Endothelial cell of umbilical vein (primary cell): ENCODE data around the gene CCT3. TPM values are rescaled to one million over a fixed set of nuclear protein-coding genes. Genes with fewer than 3 reads are reported as not detected.

Source experiments
- BruUV-seq: library from RNA; stranded (reverse); fragments of 400-500 nt; replicated peaks from 2 replicates; lab custom pipeline; 2021; lab: Mats Ljungman, UMichigan
- CTCF ChIA-PET: fragments of 300-600, 350-600 bp; sonication (Branson Sonifier 250); formaldehyde crosslinking; loops from one replicate; lab custom pipeline; 2021; ENCODE audit warnings: antibody characterized with exemption, inconsistent platforms; lab: Charles Lee
- POLR2A ChIA-PET: fragments of 300-600, 350-600 bp; sonication (Branson Sonifier 250); formaldehyde crosslinking; loops from one replicate; lab custom pipeline; 2021; ENCODE audit warnings: antibody characterized with exemption, inconsistent platforms; lab: Charles Lee
- DNase-seq: peaks from one replicate; pipeline ENCODE4 v3.0.0-alpha.2; 2011; ENCODE audit warnings: low read depth, low spot score
- FAIRE-seq: peaks from 2 replicates; lab custom pipeline; 2011; peaks lifted over from hg19 to GRCh38; lab: Jason Lieb, UNC
- H2AFZ ChIP-seq: 2 replicates; pipeline ENCODE4 v1.6.0; 2012; ENCODE audit warnings: low read depth, low read length, control low read depth, inconsistent platforms
- H3K27ac ChIP-seq: 2 replicates; pipeline ENCODE4 v1.5.1; 2011; ENCODE audit warnings: low read depth, mild to moderate bottlenecking, control low read depth, low read length, moderate library complexity; ENCODE audit not compliant: insufficient read depth
- H3K27me3 ChIP-seq, 2 experiments: 2 replicates each; pipeline versions ENCODE4 v1.6.0 to v1.6.1; 2011; ENCODE audit warnings: low read length in 2 of 2, mixed read lengths in 1 of 2; ENCODE audit not compliant: control insufficient read depth in 2 of 2, insufficient read depth in 2 of 2
- H3K36me3 ChIP-seq, 2 experiments: 2 replicates in 1 of 2; 3 replicates in 1 of 2; pipeline ENCODE4 v1.5.1; 2011; ENCODE audit warnings: low read length in 2 of 2, mild to moderate bottlenecking in 1 of 2, moderate library complexity in 1 of 2; ENCODE audit not compliant: control insufficient read depth in 2 of 2, insufficient read depth in 2 of 2; ENCODE audit errors: extremely low read depth in 1 of 2
- H3K4me1 ChIP-seq: 3 replicates; pipeline ENCODE4 v1.5.1; 2011; ENCODE audit warnings: mild to moderate bottlenecking, low read length; ENCODE audit not compliant: control insufficient read depth, insufficient read depth; ENCODE audit errors: extremely low read depth
- H3K4me2 ChIP-seq: 2 replicates; pipeline ENCODE4 v1.6.1; 2011; ENCODE audit warnings: low read length, control low read depth, mixed read lengths; ENCODE audit not compliant: insufficient read depth
- H3K4me3 ChIP-seq, 3 experiments: fragments of 200-600 bp in 1 of 3; sonication (generic), shearing (Covaris generic) in 1 of 3; replicated peaks in 1 of 3; 2 replicates each; pipeline ENCODE4 v1.5.1; 2011 to 2016; ENCODE audit warnings: control low read depth in 3 of 3, low read length in 3 of 3, mild to moderate bottlenecking in 2 of 3, inconsistent platforms in 1 of 3, low read depth in 1 of 3, moderate library complexity in 1 of 3; ENCODE audit not compliant: insufficient read depth in 1 of 3
- H3K79me2 ChIP-seq: 2 replicates; pipeline ENCODE4 v1.6.0; 2012; ENCODE audit warnings: low read length, inconsistent platforms; ENCODE audit not compliant: control insufficient read depth, insufficient read depth
- H3K9ac ChIP-seq: replicated peaks from 2 replicates; pipeline ENCODE3; 2011; ENCODE audit warnings: low read length, control low read depth; ENCODE audit not compliant: insufficient read depth; ENCODE audit errors: extremely low read depth
- H3K9me1 ChIP-seq: replicated peaks from 3 replicates; pipeline ENCODE4 v1.6.0; 2011; ENCODE audit warnings: mild to moderate bottlenecking, low read length; ENCODE audit not compliant: control insufficient read depth, insufficient read depth; ENCODE audit errors: extremely low read depth
- H3K9me3 ChIP-seq: replicated peaks from 2 replicates; pipeline ENCODE4 v1.5.1; 2012; ENCODE audit warnings: low read length, inconsistent platforms; ENCODE audit not compliant: control insufficient read depth, insufficient read depth
- H4K20me1 ChIP-seq: replicated peaks from 2 replicates; pipeline ENCODE3; 2011; ENCODE audit warnings: mild to moderate bottlenecking, low read length; ENCODE audit not compliant: control insufficient read depth, insufficient read depth; ENCODE audit errors: extremely low read depth
- FOS ChIP-seq: IDR thresholded peaks from 2 replicates; pipeline ENCODE4 v1.6.1; 2011; ENCODE audit warnings: mild to moderate bottlenecking, low read length, moderate library complexity, borderline replicate concordance; ENCODE audit not compliant: insufficient read depth
- GATA2 ChIP-seq: IDR thresholded peaks from 2 replicates; pipeline ENCODE4 v1.7.0; 2011; ENCODE audit warnings: low read depth, mild to moderate bottlenecking, moderate library complexity, mixed read lengths, low read length; ENCODE audit not compliant: insufficient read length, insufficient read depth
- JUN ChIP-seq: IDR thresholded peaks from 2 replicates; pipeline ENCODE4 v1.6.1; 2011; ENCODE audit warnings: borderline replicate concordance, low read depth; ENCODE audit not compliant: insufficient read length, insufficient read depth
- MAX ChIP-seq: IDR thresholded peaks from 2 replicates; pipeline ENCODE4 v1.6.1; 2011; ENCODE audit not compliant: insufficient read depth, insufficient read length
- MYC ChIP-seq: IDR thresholded peaks from one replicate; pipeline ENCODE4 v1.6.1; 2011; ENCODE audit warnings: mild to moderate bottlenecking, low read depth, low read length
- POLR2A ChIP-seq: IDR thresholded peaks from 2 replicates; pipeline ENCODE4 v1.6.1; 2012; ENCODE audit warnings: low read depth, mild to moderate bottlenecking, control low read depth, low read length
- POLR2AphosphoS5 ChIP-seq: IDR thresholded peaks from 2 replicates; pipeline ENCODE4 v1.6.1; 2012; ENCODE audit warnings: low read depth, mild to moderate bottlenecking, control low read depth, low read length, moderate library complexity; ENCODE audit not compliant: insufficient read depth
- dilution Hi-C: fragments of 300-500 bp; cut with MboI; formaldehyde crosslinking; loops from one replicate; pipeline ENCODE4 v1.15.0; 2019; ENCODE audit warnings: low sequenced_read_pairs; ENCODE audit not compliant: extremely low pct_ligation_motif_present
- intact Hi-C: fragments of 100-400 bp; cut with micrococcal nuclease; formaldehyde crosslinking; loops from one replicate; pipeline ENCODE4 v1.10.0; 2022
- polyA plus RNA-seq, 4 experiments: library from polyadenylated mRNA; depleted of rRNA in 3 of 4; stranded (reverse) in 3 of 4; unstranded in 1 of 4; fragments of >200 nt; gene quantifications; 2 replicates each; pipeline versions ENCODE4 v1.2.1 to v1.2.3, GENCODE V29; 2011 to 2012; ENCODE audit warnings: missing spikeins in 1 of 4
- total RNA-seq: library from RNA; stranded (reverse); gene quantifications from 2 replicates; pipeline ENCODE4 v1.2.3, GENCODE V29; 2021
- TF ChIP-seq, protein P1 (sequence below), 2 donors: IDR thresholded peaks; 1 replicate in 1 of 2; 2 replicates in 1 of 2; pipeline ENCODE4 v1.5.1; 2011; ENCODE audit warnings: low read length in 2 of 2, mild to moderate bottlenecking in 2 of 2, moderate library complexity in 2 of 2, control low read depth in 1 of 2, inconsistent platforms in 1 of 2, low read depth in 1 of 2; ENCODE audit not compliant: insufficient read depth in 1 of 2; ENCODE audit errors: extremely low read depth in 1 of 2

CCT3 gene
- total and polyA plus RNA-seq, 2 donors (not counting 3 experiments of a cell fraction or from before 2014, with no cell fraction given) = 276 to 367 TPM

GRCh38 chr1:156295391-156295947 is 42.6 kb downstream of the CCT3 start, which contains the start of gene GLMP:
GLMP (minus strand) TSS chr1:156295679; CDS start chr1:156295645, 34 bp downstream.
- Histone ChIP-seq H3K4me1 (peaks cover 10% of the 10 kb centered on the region), H3K9me3 (no peaks in the 10 kb centered on the region), H2AFZ (peak within 1 kb of the TSS; percentile 71), H3K9me1 (no peaks in the 10 kb centered on the region), H3K27ac (peak within 1 kb of the TSS; percentile 3), H3K27me3 (no peaks in the 10 kb centered on the region), H3K79me2 (peaks cover 6% of the 10 kb centered on the region), H3K4me2 (peak within 1 kb of the TSS; percentile 75), H3K36me3 (peaks cover 0 to 2% of the 10 kb centered on the region in 2 experiments), H3K9ac (peak within 1 kb of the TSS; percentile 57), H4K20me1 (no peaks in the 10 kb centered on the region), H3K4me3 (peak within 1 kb of the TSS; percentile 41 to 82 (median 66))
- BruUV-seq = no TSS peak
- DNase-seq (peak; percentile 66), FAIRE-seq (peak; percentile 98)
- intact Hi-C loops (no loop called here), dilution Hi-C loops (no loop called here)
- TF ChIP-seq MAX (peak; percentile 65), JUN (no peak), FOS (no peak), POLR2A (peak; percentile 79), MYC (no peak), GATA2 (no peak), POLR2AphosphoS5 (peak; percentile 69)
- TF ChIP-seq, protein P1, sequence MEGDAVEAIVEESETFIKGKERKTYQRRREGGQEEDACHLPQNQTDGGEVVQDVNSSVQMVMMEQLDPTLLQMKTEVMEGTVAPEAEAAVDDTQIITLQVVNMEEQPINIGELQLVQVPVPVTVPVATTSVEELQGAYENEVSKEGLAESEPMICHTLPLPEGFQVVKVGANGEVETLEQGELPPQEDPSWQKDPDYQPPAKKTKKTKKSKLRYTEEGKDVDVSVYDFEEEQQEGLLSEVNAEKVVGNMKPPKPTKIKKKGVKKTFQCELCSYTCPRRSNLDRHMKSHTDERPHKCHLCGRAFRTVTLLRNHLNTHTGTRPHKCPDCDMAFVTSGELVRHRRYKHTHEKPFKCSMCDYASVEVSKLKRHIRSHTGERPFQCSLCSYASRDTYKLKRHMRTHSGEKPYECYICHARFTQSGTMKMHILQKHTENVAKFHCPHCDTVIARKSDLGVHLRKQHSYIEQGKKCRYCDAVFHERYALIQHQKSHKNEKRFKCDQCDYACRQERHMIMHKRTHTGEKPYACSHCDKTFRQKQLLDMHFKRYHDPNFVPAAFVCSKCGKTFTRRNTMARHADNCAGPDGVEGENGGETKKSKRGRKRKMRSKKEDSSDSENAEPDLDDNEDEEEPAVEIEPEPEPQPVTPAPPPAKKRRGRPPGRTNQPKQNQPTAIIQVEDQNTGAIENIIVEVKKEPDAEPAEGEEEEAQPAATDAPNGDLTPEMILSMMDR (IDR thresholded peaks at IDR 0.05; ENCODE audit: extremely low read depth in 1 of 2, insufficient read depth in 1 of 2, low read depth in 1 of 2, low read length in 2 of 2) = no peak
- ChIA-PET CTCF (interaction anchor here (0.8 to 1.2 kb wide), 4 partner anchors 12 to 44 kb away, joined by 3 to 6 read pairs (median 5); no protein-coding TSS in a partner anchor), POLR2A (interaction anchor here (0.6 to 0.9 kb wide), 2 partner anchors 12 to 22 kb away, joined by 3 to 4 read pairs; no protein-coding TSS in a partner anchor)
